Calu3 (cell line): ENCODE measurements around the gene SLC6A12. TPM values are rescaled to one million over a fixed set of nuclear protein-coding genes. Genes with fewer than 3 reads are reported as not detected.

Experiments
- BruUV-seq: library from RNA; stranded (reverse); fragments of 400-500 nt; replicated peaks from 2 replicates; lab custom pipeline; 2021; lab: Mats Ljungman, UMichigan
- CTCF ChIA-PET: fragments of 300-600 bp; sonication (Branson Sonifier 250); formaldehyde crosslinking; loops from one replicate; lab custom pipeline; 2022; ENCODE audit warnings: antibody characterized with exemption; lab: Charles Lee
- DNase-seq: peaks from one replicate; pipeline ENCODE4 v3.0.0; 2022
- H3K27ac Mint-ChIP-seq: one replicate; pipeline ENCODE4 v1.8.0; 2022; ENCODE audit warnings: mixed read lengths; ENCODE audit not compliant: unreplicated experiment
- H3K27me3 Mint-ChIP-seq: one replicate; pipeline ENCODE4 v1.8.0; 2022; ENCODE audit warnings: mixed read lengths; ENCODE audit not compliant: unreplicated experiment
- H3K36me3 Mint-ChIP-seq: one replicate; pipeline ENCODE4 v1.8.0; 2022; ENCODE audit warnings: mild to moderate bottlenecking, moderate library complexity, mixed read lengths; ENCODE audit not compliant: insufficient read depth, unreplicated experiment
- H3K4me1 Mint-ChIP-seq: one replicate; pipeline ENCODE4 v1.8.0; 2022; ENCODE audit warnings: mild to moderate bottlenecking, low read depth, mixed read lengths; ENCODE audit not compliant: unreplicated experiment
- H3K4me3 Mint-ChIP-seq: one replicate; pipeline ENCODE4 v1.8.0; 2022; ENCODE audit warnings: mild to moderate bottlenecking, low read depth, moderate library complexity, mixed read lengths; ENCODE audit not compliant: unreplicated experiment
- H3K9me3 Mint-ChIP-seq: one replicate; pipeline ENCODE4 v1.8.0; 2022; ENCODE audit warnings: low read depth, mixed read lengths; ENCODE audit not compliant: unreplicated experiment
- CTCF ChIP-seq: fragments of 200-600 bp; IDR thresholded peaks from one replicate; pipeline ENCODE4 v1.8.0; 2022; ENCODE audit warnings: antibody characterized with exemption; ENCODE audit not compliant: unreplicated experiment
- intact Hi-C: fragments of 100-400 bp; cut with micrococcal nuclease; formaldehyde crosslinking; loops from one replicate; pipeline ENCODE4 v1.10.0; 2022; ENCODE audit not compliant: unreplicated experiment
- total RNA-seq: library from RNA; stranded (reverse); gene quantifications from 2 replicates; pipeline ENCODE4 v1.2.3, GENCODE V29; 2022

SLC6A12 gene
- total RNA-seq, 1 experiment from 2014 or later: 0.90 TPM

GRCh38 chr12:254039-254438 is 40.1 kb upstream of the SLC6A12 start:
- Mint-ChIP-seq H3K4me1 (no peaks in the 10 kb centered on the region), H3K9me3 (peaks cover 3% of the 10 kb centered on the region), H3K27me3 (peaks cover 49% of the 10 kb centered on the region), H3K36me3 (no peaks in the 10 kb centered on the region), H3K27ac (no peak overlapping the region), H3K4me3 (no peak overlapping the region)
- DNase-seq: no peak
- no peak for TF ChIP-seq CTCF
- CTCF ChIA-PET: no interaction called here
- intact Hi-C loops: no loop called here
- BruUV-seq: no TSS peak

GRCh38 chr12:253116-253831 is 39.3 kb upstream of the SLC6A12 start:
- intact Hi-C loops: no loop called here
- Mint-ChIP-seq H3K4me3 (no peak overlapping the region), H3K4me1 (no peaks in the 10 kb centered on the region), H3K27ac (no peak overlapping the region), H3K27me3 (peaks cover 42% of the 10 kb centered on the region), H3K36me3 (no peaks in the 10 kb centered on the region), H3K9me3 (peaks cover 5% of the 10 kb centered on the region)
- CTCF ChIA-PET: no interaction called here
- TF ChIP-seq CTCF: no peak
- DNase-seq: no peak
- BruUV-seq: no TSS peak

- H3K4me1 Mint-ChIP-seq: no peaks in the 10 kb centered on the region
- TF ChIP-seq CTCF: no peak
- no peak overlapping the region for H3K27ac Mint-ChIP-seq
- peaks cover 36% of the 10 kb centered on the region for H3K27me3 Mint-ChIP-seq
- H3K36me3 Mint-ChIP-seq: no peaks in the 10 kb centered on the region
- intact Hi-C loops: no loop called here
- no TSS peak for BruUV-seq
- peak; percentile 14 for DNase-seq
- H3K9me3 Mint-ChIP-seq: peaks cover 5% of the 10 kb centered on the region
- H3K4me3 Mint-ChIP-seq: no peak overlapping the region
- CTCF ChIA-PET: interaction anchor here (0.6 kb wide), 1 partner anchor 474 kb away, joined by 3 read pairs; no protein-coding TSS in a partner anchor
These were observed 38.7 kb upstream of the SLC6A12 start for GRCh38 chr12:252636-253035.

- H3K4me1 Mint-ChIP-seq: no peaks in the 10 kb centered on the region
- DNase-seq: no peak
- H3K4me3 Mint-ChIP-seq: no peak overlapping the region
- intact Hi-C loops: no loop called here
- peaks cover 5% of the 10 kb centered on the region for H3K9me3 Mint-ChIP-seq
- no peaks in the 10 kb centered on the region for H3K27me3 Mint-ChIP-seq
- no TSS peak for BruUV-seq
- no peaks in the 10 kb centered on the region for H3K36me3 Mint-ChIP-seq
- CTCF ChIA-PET: interaction anchor here (0.6 kb wide), 1 partner anchor 392 kb away, joined by 4 read pairs; no protein-coding TSS in a partner anchor
- no peak overlapping the region for H3K27ac Mint-ChIP-seq
- TF ChIP-seq CTCF: no peak
These were observed 33.3 kb upstream of the SLC6A12 start for GRCh38 chr12:247271-247670.
